Nephron progenitor cell (in vitro differentiated cells): ENCODE data around the gene RERE.

Experiments used
- DNase-seq: peaks from one replicate; pipeline ENCODE4 v3.0.0; 2021
- H3K27ac Mint-ChIP-seq: 2 replicates; pipeline ENCODE4 v1.8.0; 2021; ENCODE audit warnings: mild to moderate bottlenecking, moderate library complexity, mixed read lengths
- H3K27me3 Mint-ChIP-seq: 2 replicates; pipeline ENCODE4 v1.8.0; 2021; ENCODE audit warnings: mild to moderate bottlenecking, low read depth, mixed read lengths; ENCODE audit not compliant: poor library complexity
- H3K36me3 Mint-ChIP-seq: 2 replicates; pipeline ENCODE4 v1.8.0; 2021; ENCODE audit warnings: low read depth, mixed read lengths
- H3K4me1 Mint-ChIP-seq: 2 replicates; pipeline ENCODE4 v1.8.0; 2021; ENCODE audit warnings: mixed read lengths
- H3K4me3 Mint-ChIP-seq: 2 replicates; pipeline ENCODE4 v1.8.0; 2021; ENCODE audit warnings: mild to moderate bottlenecking, moderate library complexity, mixed read lengths
- H3K9me3 Mint-ChIP-seq: 2 replicates; pipeline ENCODE4 v1.8.0; 2021; ENCODE audit warnings: mild to moderate bottlenecking, moderate library complexity, mixed read lengths
- TF ChIP-seq, protein P1 (sequence below): fragments of 200-600 bp; sonication (generic); IDR thresholded peaks from 2 replicates; pipeline ENCODE4 v1.5.0; 2021; ENCODE audit warnings: antibody characterized with exemption

Gene RERE

GRCh38 chr1:8321612-8322011 is 495.8 kb downstream of the RERE start:
- Mint-ChIP-seq H3K27ac (no peak overlapping the region), H3K4me3 (no peak overlapping the region), H3K4me1 (peaks cover 9% of the 10 kb centered on the region), H3K36me3 (no peaks in the 10 kb centered on the region), H3K27me3 (peaks cover 59% of the 10 kb centered on the region), H3K9me3 (peaks cover 3% of the 10 kb centered on the region)
- no peak for DNase-seq
- TF ChIP-seq, protein P1, sequence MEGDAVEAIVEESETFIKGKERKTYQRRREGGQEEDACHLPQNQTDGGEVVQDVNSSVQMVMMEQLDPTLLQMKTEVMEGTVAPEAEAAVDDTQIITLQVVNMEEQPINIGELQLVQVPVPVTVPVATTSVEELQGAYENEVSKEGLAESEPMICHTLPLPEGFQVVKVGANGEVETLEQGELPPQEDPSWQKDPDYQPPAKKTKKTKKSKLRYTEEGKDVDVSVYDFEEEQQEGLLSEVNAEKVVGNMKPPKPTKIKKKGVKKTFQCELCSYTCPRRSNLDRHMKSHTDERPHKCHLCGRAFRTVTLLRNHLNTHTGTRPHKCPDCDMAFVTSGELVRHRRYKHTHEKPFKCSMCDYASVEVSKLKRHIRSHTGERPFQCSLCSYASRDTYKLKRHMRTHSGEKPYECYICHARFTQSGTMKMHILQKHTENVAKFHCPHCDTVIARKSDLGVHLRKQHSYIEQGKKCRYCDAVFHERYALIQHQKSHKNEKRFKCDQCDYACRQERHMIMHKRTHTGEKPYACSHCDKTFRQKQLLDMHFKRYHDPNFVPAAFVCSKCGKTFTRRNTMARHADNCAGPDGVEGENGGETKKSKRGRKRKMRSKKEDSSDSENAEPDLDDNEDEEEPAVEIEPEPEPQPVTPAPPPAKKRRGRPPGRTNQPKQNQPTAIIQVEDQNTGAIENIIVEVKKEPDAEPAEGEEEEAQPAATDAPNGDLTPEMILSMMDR = no peak

- Mint-ChIP-seq H3K4me1 (peaks cover 38% of the 10 kb centered on the region), H3K9me3 (peaks cover 3% of the 10 kb centered on the region), H3K4me3 (peak overlapping the region; percentile 73), H3K27ac (no peak overlapping the region), H3K36me3 (no peaks in the 10 kb centered on the region), H3K27me3 (peaks cover 76% of the 10 kb centered on the region)
- TF ChIP-seq, protein P1 = no peak
- no peak for DNase-seq
These were observed 499.0 kb downstream of the RERE start for GRCh38 chr1:8318436-8318835.

DNA sequence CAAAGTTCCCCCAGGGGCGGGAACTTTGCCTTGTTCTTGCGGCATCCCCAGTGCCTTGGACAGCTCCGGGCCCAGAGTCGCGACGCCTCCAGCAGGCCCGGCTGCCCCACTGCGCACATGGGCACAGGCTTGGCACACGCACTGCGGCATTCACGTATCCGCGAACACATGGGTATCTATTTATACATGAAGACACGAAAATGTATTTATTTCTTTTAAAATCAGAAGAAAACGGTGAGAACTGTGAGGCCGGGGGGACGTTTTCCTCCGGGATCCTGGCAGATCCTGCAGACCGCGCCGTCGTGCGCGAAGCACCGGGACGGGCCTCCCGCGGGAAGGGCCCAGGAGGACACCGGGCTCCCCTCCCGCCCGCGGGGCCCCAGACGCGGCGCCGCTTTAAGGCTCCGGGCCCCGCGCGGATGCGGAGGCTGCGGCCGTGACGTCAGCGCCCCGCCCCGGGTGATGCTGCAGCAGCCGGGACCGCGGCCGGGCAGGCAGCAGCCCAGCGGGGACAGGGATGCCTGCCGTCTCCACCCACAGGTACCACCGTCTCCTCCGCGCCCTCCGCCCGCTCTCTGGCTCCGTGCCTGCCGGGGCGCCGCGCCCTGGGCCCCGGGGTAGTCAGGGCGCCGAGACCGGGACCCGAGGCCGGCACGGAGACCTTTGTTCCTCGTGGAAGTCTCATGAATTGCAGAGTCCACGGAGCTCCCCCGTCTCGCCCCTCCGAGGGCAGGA is 499.6 kb downstream of the RERE start, which contains the start of gene SLC45A1:
SLC45A1 (plus strand) TSS at position 468 of the 735 bp plus-strand sequence. CDS start 6,216 bp downstream, outside the sequence.
- TF ChIP-seq, protein P1 = no peak
- peaks cover 3% of the 10 kb centered on the region for H3K9me3 Mint-ChIP-seq
- H3K4me3 Mint-ChIP-seq = peak within 1 kb of the TSS; percentile 81
- H3K36me3 Mint-ChIP-seq = no peaks in the 10 kb centered on the region
- H3K27me3 Mint-ChIP-seq = peaks cover 72% of the 10 kb centered on the region
- DNase-seq = peak; percentile 87
- H3K4me1 Mint-ChIP-seq = peaks cover 38% of the 10 kb centered on the region
- no peak within 1 kb of the TSS for H3K27ac Mint-ChIP-seq

- TF ChIP-seq, protein P1 = no peak
- Mint-ChIP-seq H3K36me3 (no peaks in the 10 kb centered on the region), H3K9me3 (peaks cover 12% of the 10 kb centered on the region), H3K4me3 (peak overlapping the region; percentile 50), H3K27ac (no peak overlapping the region), H3K4me1 (peaks cover 38% of the 10 kb centered on the region), H3K27me3 (peaks cover 60% of the 10 kb centered on the region)
- DNase-seq = no peak
These were observed 501.6 kb downstream of the RERE start for GRCh38 chr1:8315573-8316475.

- H3K27me3 Mint-ChIP-seq = peaks cover 48% of the 10 kb centered on the region
- H3K36me3 Mint-ChIP-seq = no peaks in the 10 kb centered on the region
- H3K4me3 Mint-ChIP-seq = peak overlapping the region; percentile 62
- H3K4me1 Mint-ChIP-seq = peaks cover 38% of the 10 kb centered on the region
- H3K27ac Mint-ChIP-seq = no peak overlapping the region
- peak; percentile 78 for DNase-seq
- peaks cover 12% of the 10 kb centered on the region for H3K9me3 Mint-ChIP-seq
- TF ChIP-seq, protein P1 = peak; percentile 94
These were observed 502.8 kb downstream of the RERE start for GRCh38 chr1:8314346-8315280.
